Measurements from ENCODE around the gene SH3BP5L. TPM values are rescaled to one million over a fixed set of nuclear protein-coding genes. Genes with fewer than 3 reads are reported as not detected.
A peak's percentile ranks its signal among the peaks of the same experiment; 100 is the strongest.
"Not testable (repeated sequence)": the region's sequence is repeated elsewhere in the genome, so short reads cannot be mapped to it uniquely, and the experiment has no call there.

SH3BP5L gene
- total RNA-seq, 1 donor from 2014 or later, result 21.3 TPM

DNA sequence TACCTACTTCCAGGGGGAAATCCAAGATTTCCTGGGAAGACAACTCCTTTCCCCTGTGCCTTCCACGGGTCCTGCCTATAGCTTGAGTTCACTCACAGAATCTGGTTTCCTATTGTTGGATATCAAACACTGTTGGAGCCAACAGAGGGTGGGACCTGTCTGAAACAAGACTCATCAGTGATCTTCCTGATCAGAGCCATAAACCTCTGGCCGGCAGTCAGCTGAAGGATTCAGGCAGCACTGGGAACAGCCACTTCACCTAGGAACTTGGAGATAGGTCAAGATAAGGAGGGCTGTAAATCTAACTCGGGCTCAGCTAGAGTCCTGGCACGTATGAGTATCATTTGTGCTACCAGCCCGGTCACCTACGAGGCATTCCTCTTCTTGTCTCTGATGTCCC lies 23.3 kb downstream of the SH3BP5L start:
- TF ChIP-seq, protein P1, sequence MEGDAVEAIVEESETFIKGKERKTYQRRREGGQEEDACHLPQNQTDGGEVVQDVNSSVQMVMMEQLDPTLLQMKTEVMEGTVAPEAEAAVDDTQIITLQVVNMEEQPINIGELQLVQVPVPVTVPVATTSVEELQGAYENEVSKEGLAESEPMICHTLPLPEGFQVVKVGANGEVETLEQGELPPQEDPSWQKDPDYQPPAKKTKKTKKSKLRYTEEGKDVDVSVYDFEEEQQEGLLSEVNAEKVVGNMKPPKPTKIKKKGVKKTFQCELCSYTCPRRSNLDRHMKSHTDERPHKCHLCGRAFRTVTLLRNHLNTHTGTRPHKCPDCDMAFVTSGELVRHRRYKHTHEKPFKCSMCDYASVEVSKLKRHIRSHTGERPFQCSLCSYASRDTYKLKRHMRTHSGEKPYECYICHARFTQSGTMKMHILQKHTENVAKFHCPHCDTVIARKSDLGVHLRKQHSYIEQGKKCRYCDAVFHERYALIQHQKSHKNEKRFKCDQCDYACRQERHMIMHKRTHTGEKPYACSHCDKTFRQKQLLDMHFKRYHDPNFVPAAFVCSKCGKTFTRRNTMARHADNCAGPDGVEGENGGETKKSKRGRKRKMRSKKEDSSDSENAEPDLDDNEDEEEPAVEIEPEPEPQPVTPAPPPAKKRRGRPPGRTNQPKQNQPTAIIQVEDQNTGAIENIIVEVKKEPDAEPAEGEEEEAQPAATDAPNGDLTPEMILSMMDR (IDR thresholded peaks at IDR 0.05), result no peak
- Histone ChIP-seq H3K4me1 (peaks cover 14% of the 10 kb centered on the region), H3K36me3 (no peaks in the 10 kb centered on the region), H3K27ac (no peak overlapping the region), H3K9me3 (no peaks in the 10 kb centered on the region), H3K27me3 (peaks cover 8% of the 10 kb centered on the region), H3K4me3 (no peak overlapping the region)
- intact Hi-C loops (cut with DNase I), result no loop called here
- DNase-seq, result no peak
- no peak for ATAC-seq

DNA sequence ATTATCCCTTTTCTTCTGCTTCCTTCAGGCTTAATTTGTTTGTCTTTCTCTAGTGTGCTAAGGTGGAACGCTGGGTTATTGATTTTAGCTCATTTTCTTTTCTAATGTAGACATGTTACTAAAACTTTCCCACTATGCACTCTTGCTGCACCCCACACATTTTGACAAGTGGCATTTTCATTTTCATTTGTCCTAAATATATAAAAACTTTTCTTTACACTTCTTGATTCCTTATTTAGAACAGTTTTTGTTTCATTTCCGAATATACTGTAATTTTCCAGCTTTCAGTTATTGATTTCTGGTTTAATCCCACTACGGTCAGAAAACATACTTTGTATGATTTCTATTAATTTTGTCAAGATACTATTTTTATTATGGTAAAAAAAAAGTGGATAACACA lies 25.3 kb downstream of the SH3BP5L start:
- H3K36me3 ChIP-seq, result no peaks in the 10 kb centered on the region
- H3K4me1 ChIP-seq, result no peaks in the 10 kb centered on the region
- intact Hi-C loops (cut with DNase I), result no loop called here
- H3K27me3 ChIP-seq, result peaks cover 8% of the 10 kb centered on the region
- H3K27ac ChIP-seq, result no peak overlapping the region
- no peaks in the 10 kb centered on the region for H3K9me3 ChIP-seq
- no peak for ATAC-seq
- DNase-seq, result no peak
- H3K4me3 ChIP-seq, result no peak overlapping the region
- TF ChIP-seq, protein P1 (IDR thresholded peaks at IDR 0.05), result no peak

DNA sequence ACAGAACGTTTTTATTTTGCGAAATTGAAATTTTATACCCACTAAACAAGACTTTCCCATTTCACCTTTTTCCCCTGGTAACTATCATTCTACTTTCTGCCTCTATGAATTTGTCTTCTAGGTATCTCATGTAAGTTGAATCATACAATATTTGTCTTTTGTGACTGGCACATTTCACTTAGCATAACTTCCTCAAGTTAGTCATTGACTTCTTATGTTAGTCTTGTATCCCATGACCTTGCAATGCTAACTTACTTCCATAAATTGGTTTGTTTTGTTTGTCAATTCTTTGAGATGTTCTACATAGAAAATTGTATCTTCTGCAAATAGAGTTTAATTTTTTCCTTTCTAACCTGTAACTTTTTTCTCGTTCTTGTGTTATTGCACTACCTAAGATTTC lies 26.9 kb downstream of the SH3BP5L start:
- ATAC-seq, result no peak

DNA sequence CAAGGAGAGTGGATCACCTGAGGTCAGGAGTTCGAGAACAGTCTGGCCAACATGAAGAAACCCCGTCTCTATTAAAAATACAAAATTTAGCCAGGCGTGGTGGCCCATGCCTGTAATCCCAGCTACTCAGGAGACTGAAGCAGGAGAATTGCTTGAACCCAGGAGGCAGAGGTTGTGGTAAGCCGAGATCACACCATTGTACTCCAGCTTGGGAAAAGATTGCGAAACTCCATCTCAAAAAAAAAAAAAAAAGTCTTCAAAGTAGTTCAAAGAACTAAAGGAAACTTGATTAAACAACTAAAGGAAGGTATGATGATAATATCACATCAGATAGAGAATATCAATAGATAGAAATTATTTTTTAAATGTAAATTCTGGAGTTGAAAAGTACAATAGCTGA lies 31.1 kb downstream of the SH3BP5L start:
- H3K9me3 ChIP-seq; ATAC-seq; H3K4me3 ChIP-seq; H3K36me3 ChIP-seq; DNase-seq; H3K27ac ChIP-seq; H3K27me3 ChIP-seq; H3K4me1 ChIP-seq; intact Hi-C loops (cut with DNase I): not testable (repeated sequence)

More for the DNA sequence above, 26.9 kb downstream of the SH3BP5L start:
- Histone ChIP-seq H3K4me1 (no peaks in the 10 kb centered on the region), H3K27me3 (peaks cover 8% of the 10 kb centered on the region), H3K36me3 (no peaks in the 10 kb centered on the region), H3K4me3 (no peak overlapping the region), H3K27ac (no peak overlapping the region), H3K9me3 (no peaks in the 10 kb centered on the region)
- TF ChIP-seq, protein P1 (IDR thresholded peaks at IDR 0.05), result no peak
- intact Hi-C loops (cut with DNase I), result no loop called here
- DNase-seq, result no peak

DNA sequence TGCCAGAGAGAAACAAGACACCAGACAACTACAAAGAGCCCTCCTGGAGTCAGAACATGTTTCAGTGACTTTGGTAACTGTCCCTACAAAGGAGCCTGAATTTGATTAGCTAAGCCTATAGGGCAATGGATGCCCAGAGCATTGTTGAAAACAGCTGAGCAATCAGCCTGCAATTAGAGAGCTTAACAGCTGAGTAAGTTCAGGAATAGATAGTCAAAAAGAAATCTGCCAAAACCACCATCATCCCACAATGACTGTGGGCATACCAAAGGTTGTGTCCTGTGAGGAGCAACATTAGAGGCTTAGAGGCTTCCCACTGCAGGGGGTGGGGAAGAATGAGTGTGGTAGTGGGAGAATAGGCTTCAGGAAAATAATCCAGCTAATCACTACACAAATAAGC lies 32.1 kb downstream of the SH3BP5L start:
- H3K4me1 ChIP-seq, result no peaks in the 10 kb centered on the region
- ATAC-seq (no peak), DNase-seq (no peak)
- no peaks in the 10 kb centered on the region for H3K9me3 ChIP-seq
- H3K27ac ChIP-seq, result no peak overlapping the region
- H3K27me3 ChIP-seq, result no peaks in the 10 kb centered on the region
- TF ChIP-seq, protein P1 (IDR thresholded peaks at IDR 0.05), result no peak
- intact Hi-C loops (cut with DNase I), result no loop called here
- no peaks in the 10 kb centered on the region for H3K36me3 ChIP-seq
- H3K4me3 ChIP-seq, result no peak overlapping the region

DNA sequence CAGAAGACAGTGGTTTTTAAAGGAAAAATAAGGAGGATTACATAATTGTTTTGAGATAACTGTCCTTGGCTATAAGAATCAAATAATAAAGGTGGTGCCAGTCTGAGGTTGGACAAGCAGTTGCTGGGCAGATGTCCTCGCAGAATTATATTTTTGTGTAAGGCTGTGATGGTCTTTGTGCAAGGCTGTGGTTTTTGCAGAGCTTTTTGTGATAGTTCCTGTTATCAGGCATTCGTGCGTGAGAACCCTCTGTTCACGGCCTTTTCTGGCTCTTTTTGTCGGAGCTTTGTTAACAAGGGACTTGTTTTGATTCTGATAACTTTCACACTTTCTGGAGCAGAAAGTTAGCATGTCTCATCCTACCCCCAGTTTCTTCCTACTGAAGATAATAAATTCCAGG lies 33.4 kb downstream of the SH3BP5L start:
- intact Hi-C loops (cut with DNase I), result no loop called here
- H3K27me3 ChIP-seq, result no peaks in the 10 kb centered on the region
- H3K27ac ChIP-seq, result no peak overlapping the region
- no peaks in the 10 kb centered on the region for H3K9me3 ChIP-seq
- ATAC-seq, result peak; percentile 48
- H3K4me1 ChIP-seq, result no peaks in the 10 kb centered on the region
- DNase-seq, result no peak
- TF ChIP-seq, protein P1 (IDR thresholded peaks at IDR 0.05), result no peak
- H3K36me3 ChIP-seq, result no peaks in the 10 kb centered on the region
- no peak overlapping the region for H3K4me3 ChIP-seq
